Measurements from ENCODE around the gene YPEL5. TPM values are rescaled to one million over a fixed set of nuclear protein-coding genes. Genes with fewer than 3 reads are reported as not detected.

YPEL5 gene
- polyA plus RNA-seq, 1 donor (not counting 4 experiments of a cell fraction or from before 2014, with no cell fraction given): 126 TPM

DNA sequence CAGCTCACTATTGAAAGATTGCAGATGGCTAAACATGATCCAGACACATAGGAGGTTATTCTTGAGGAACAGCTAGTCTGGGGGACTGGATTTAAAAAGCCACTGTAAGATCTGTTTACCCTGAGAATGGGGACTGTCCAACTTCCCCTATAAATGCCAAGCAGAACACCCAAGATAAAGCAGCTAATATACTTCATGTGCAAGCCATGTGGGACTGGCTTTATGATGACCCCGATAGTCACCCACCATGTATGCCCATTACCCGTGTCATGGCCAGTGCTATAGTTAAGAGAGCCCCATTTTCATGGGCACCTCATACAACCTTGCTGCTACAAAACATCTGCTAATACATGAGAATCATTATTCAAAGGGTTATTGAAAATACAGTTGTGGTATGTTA, 16.0 kb downstream of the YPEL5 start:
- DNase-seq (ENCODE audit: low read depth, low spot score) (no peak), FAIRE-seq (no peak)
- Histone ChIP-seq H3K4me1 (ENCODE audit: control insufficient read depth, extremely low read depth, insufficient read depth, low read length) (no peaks in the 10 kb centered on the region), H2AFZ (ENCODE audit: control insufficient read depth, low read length) (no peak overlapping the region), H4K20me1 (ENCODE audit: control insufficient read depth, extremely low read depth, insufficient read depth, low read length) (no peaks in the 10 kb centered on the region), H3K79me2 (ENCODE audit: control insufficient read depth, insufficient read depth, low read length) (no peaks in the 10 kb centered on the region), H3K9ac (ENCODE audit: control insufficient read depth, extremely low read depth, insufficient read depth, low read length) (no peak overlapping the region), H3K27ac (ENCODE audit: control insufficient read depth, insufficient read depth, low read length) (no peak overlapping the region), H3K4me3 (ENCODE audit: control insufficient read depth in 2 of 3, extremely low read depth in 1 of 3, insufficient read depth in 2 of 3, low read depth in 1 of 3, low read length in 3 of 3) (no peak overlapping the region), H3K36me3 (ENCODE audit: control insufficient read depth in 2 of 2, extremely low read depth in 1 of 2, insufficient read depth in 2 of 2, low read length in 2 of 2) (peaks cover 3 to 17% of the 10 kb centered on the region in 2 experiments), H3K27me3 (ENCODE audit: control insufficient read depth, extremely low read depth, insufficient read depth, low read length) (no peaks in the 10 kb centered on the region), H3K4me2 (ENCODE audit: control insufficient read depth, extremely low read depth, insufficient read depth, low read depth, low read length) (no peak overlapping the region), H3K9me1 (ENCODE audit: control insufficient read depth, extremely low read depth, insufficient read depth, low read length) (no peaks in the 10 kb centered on the region), H3K9me3 (ENCODE audit: control insufficient read depth, low read depth, low read length) (no peaks in the 10 kb centered on the region)
- dilution Hi-C loops (cut with MboI; ENCODE audit: extremely low pct_ligation_motif_present, low sequenced_read_pairs): no loop called here
- TF ChIP-seq, protein P1, sequence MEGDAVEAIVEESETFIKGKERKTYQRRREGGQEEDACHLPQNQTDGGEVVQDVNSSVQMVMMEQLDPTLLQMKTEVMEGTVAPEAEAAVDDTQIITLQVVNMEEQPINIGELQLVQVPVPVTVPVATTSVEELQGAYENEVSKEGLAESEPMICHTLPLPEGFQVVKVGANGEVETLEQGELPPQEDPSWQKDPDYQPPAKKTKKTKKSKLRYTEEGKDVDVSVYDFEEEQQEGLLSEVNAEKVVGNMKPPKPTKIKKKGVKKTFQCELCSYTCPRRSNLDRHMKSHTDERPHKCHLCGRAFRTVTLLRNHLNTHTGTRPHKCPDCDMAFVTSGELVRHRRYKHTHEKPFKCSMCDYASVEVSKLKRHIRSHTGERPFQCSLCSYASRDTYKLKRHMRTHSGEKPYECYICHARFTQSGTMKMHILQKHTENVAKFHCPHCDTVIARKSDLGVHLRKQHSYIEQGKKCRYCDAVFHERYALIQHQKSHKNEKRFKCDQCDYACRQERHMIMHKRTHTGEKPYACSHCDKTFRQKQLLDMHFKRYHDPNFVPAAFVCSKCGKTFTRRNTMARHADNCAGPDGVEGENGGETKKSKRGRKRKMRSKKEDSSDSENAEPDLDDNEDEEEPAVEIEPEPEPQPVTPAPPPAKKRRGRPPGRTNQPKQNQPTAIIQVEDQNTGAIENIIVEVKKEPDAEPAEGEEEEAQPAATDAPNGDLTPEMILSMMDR (optimal IDR thresholded peaks at IDR 0.05 in 1 of 3, IDR thresholded peaks at IDR 0.05 in 1 of 3, conservative IDR thresholded peaks at IDR 0.05 in 1 of 3; ENCODE audit: extremely low read depth in 1 of 3, insufficient read depth in 2 of 3, low read length in 3 of 3): no peak
- TF ChIP-seq EZH2 (IDR thresholded peaks at IDR 0.05; ENCODE audit: low read length): no peak

DNA sequence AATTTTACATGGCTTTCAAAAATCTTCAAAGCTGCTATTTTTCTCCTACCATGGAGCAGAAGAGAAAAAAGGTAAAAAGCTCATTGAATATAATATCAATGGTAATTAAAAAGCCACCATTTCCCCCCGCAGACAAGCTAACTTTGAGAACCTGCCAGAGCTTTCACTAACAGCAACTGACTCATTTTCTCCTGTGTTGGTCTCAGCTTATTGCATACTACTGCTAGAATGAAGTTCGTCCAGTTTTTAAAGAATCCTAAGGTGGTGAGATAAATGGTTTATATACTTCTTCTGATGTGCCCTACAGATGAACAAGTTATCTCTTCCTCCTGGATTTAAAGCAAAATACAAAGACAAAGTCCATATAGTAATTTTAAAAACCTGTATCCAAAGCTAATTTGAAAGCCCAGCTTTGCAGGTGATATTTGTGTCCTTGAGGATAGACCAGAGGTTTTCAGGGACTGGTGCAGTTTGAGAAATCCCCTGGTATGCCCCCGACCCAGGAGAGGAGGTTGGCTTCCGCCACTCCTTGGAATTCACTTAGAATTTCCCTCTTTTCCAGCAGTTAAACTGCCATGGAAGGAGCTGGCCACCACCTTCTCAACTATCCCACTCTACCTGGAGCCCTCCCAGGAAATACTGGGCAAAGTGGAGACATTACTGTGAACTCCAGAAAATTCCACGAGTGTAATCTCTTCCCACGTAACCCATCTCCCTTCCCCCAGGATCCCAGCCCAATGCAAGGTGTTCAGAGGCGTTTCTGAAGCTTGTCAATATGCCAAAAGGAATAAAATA, 17.5 kb downstream of the YPEL5 start:
- no peaks in the 10 kb centered on the region for H3K79me2 ChIP-seq (ENCODE audit: control insufficient read depth, insufficient read depth, low read length)
- no peaks in the 10 kb centered on the region for H4K20me1 ChIP-seq (ENCODE audit: control insufficient read depth, extremely low read depth, insufficient read depth, low read length)
- TF ChIP-seq, protein P1 (optimal IDR thresholded peaks at IDR 0.05 in 1 of 3, IDR thresholded peaks at IDR 0.05 in 1 of 3, conservative IDR thresholded peaks at IDR 0.05 in 1 of 3; ENCODE audit: extremely low read depth in 1 of 3, insufficient read depth in 2 of 3, low read length in 3 of 3): no peak
- no peak for TF ChIP-seq EZH2 (IDR thresholded peaks at IDR 0.05; ENCODE audit: low read length)
- DNase-seq (ENCODE audit: low read depth, low spot score): no peak
- no peak overlapping the region for H2AFZ ChIP-seq (ENCODE audit: control insufficient read depth, low read length)
- no peak overlapping the region for H3K4me2 ChIP-seq (ENCODE audit: control insufficient read depth, extremely low read depth, insufficient read depth, low read depth, low read length)
- H3K9me3 ChIP-seq (ENCODE audit: control insufficient read depth, low read depth, low read length): no peaks in the 10 kb centered on the region
- no peak overlapping the region for H3K27ac ChIP-seq (ENCODE audit: control insufficient read depth, insufficient read depth, low read length)
- no peaks in the 10 kb centered on the region for H3K4me1 ChIP-seq (ENCODE audit: control insufficient read depth, extremely low read depth, insufficient read depth, low read length)
- H3K27me3 ChIP-seq (ENCODE audit: control insufficient read depth, extremely low read depth, insufficient read depth, low read length): no peaks in the 10 kb centered on the region
- no peak overlapping the region for H3K9ac ChIP-seq (ENCODE audit: control insufficient read depth, extremely low read depth, insufficient read depth, low read length)
- no peaks in the 10 kb centered on the region for H3K9me1 ChIP-seq (ENCODE audit: control insufficient read depth, extremely low read depth, insufficient read depth, low read length)
- no peak for FAIRE-seq
- no peak overlapping the region for H3K4me3 ChIP-seq (ENCODE audit: control insufficient read depth in 2 of 3, extremely low read depth in 1 of 3, insufficient read depth in 2 of 3, low read depth in 1 of 3, low read length in 3 of 3)
- H3K36me3 ChIP-seq (ENCODE audit: control insufficient read depth in 2 of 2, extremely low read depth in 1 of 2, insufficient read depth in 2 of 2, low read length in 2 of 2): peaks cover 3 to 8% of the 10 kb centered on the region in 2 experiments
- dilution Hi-C loops (cut with MboI; ENCODE audit: extremely low pct_ligation_motif_present, low sequenced_read_pairs): no loop called here

All from keratinocyte (primary cell).